Smooth muscle cell (in vitro differentiated cells): Measurements from ENCODE around the gene TAF1C. TPM values are rescaled to one million over a fixed set of nuclear protein-coding genes. Genes with fewer than 3 reads are reported as not detected.

Source experiments
- DNase-seq: peaks from one replicate; lab custom pipeline; 2025; ENCODE audit not compliant: unreplicated experiment; lab: John Stamatoyannopoulos, UW
- H2AFZ ChIP-seq: fragments of 200-600 bp; sonication (generic); 2 replicates; pipeline ENCODE4 v1.6.0; 2016; ENCODE audit warnings: antibody characterized with exemption, low read depth, mild to moderate bottlenecking
- H3F3A ChIP-seq: fragments of 200-600 bp; sonication (generic); 2 replicates; pipeline ENCODE4 v1.6.0; 2017; ENCODE audit warnings: antibody characterized with exemption, low read depth
- H3K27ac ChIP-seq: fragments of 200-600 bp; sonication (generic); 2 replicates; pipeline ENCODE4 v1.5.1; 2016; ENCODE audit warnings: low read depth, mild to moderate bottlenecking
- H3K27me3 ChIP-seq: fragments of 200-600 bp; sonication (generic); 2 replicates; pipeline ENCODE4 v1.6.1; 2016; ENCODE audit warnings: low read depth, mild to moderate bottlenecking
- H3K36me3 ChIP-seq: fragments of 200-600 bp; sonication (generic); 2 replicates; pipeline ENCODE4 v1.5.1; 2016; ENCODE audit warnings: low read depth
- H3K4me1 ChIP-seq: fragments of 200-600 bp; sonication (generic); 2 replicates; pipeline ENCODE4 v1.5.1; 2016; ENCODE audit warnings: low read depth
- H3K4me2 ChIP-seq: fragments of 200-600 bp; sonication (generic); 2 replicates; pipeline ENCODE4 v1.6.0; 2016; ENCODE audit warnings: mild to moderate bottlenecking
- H3K4me3 ChIP-seq: fragments of 200-600 bp; sonication (generic); 2 replicates; pipeline ENCODE4 v1.5.1; 2016; ENCODE audit warnings: mild to moderate bottlenecking
- H3K79me2 ChIP-seq: fragments of 200-600 bp; sonication (generic); 2 replicates; pipeline ENCODE4 v1.6.0; 2016; ENCODE audit warnings: low read depth, mild to moderate bottlenecking
- H3K9ac ChIP-seq: fragments of 200-600 bp; sonication (generic); 2 replicates; pipeline ENCODE4 v1.6.0; 2016; ENCODE audit warnings: low read depth
- H3K9me3 ChIP-seq: fragments of 200-600 bp; sonication (generic); replicated peaks from 2 replicates; pipeline ENCODE4 v1.5.1; 2016; ENCODE audit warnings: low read depth
- H4K20me1 ChIP-seq: fragments of 200-600 bp; sonication (generic); 2 replicates; pipeline ENCODE4 v1.6.0; 2016; ENCODE audit warnings: low read depth
- CTCF ChIP-seq: fragments of 200-600 bp; sonication (generic); IDR thresholded peaks from 2 replicates; pipeline ENCODE4 v1.5.1; 2017; ENCODE audit warnings: borderline replicate concordance, mild to moderate bottlenecking, antibody characterized with exemption; ENCODE audit not compliant: insufficient read depth, poor library complexity, severe bottlenecking
- WGBS: methylation state at CpG from one replicate; pipeline ENCODE4 v1.1.7; 2016; ENCODE audit warnings: low lambda C conversion rate; 5-methylcytosine and 5-hydroxymethylcytosine counted together
- polyA plus RNA-seq: library from polyadenylated mRNA; unstranded; fragments of >200 nt; fragmentation: Nextera tagmentation; extraction: Ambion mirVana; gene quantifications from 2 replicates; pipeline ENCODE4 v1.2.1, GENCODE V29; 2016
- total RNA-seq: library from RNA; depleted of rRNA; stranded (reverse); fragments of >200 nt; gene quantifications from 2 replicates; pipeline ENCODE4 v1.2.3, GENCODE V29; 2014

Gene TAF1C
- total and polyA plus RNA-seq, 2 experiments from 2014 or later = 17.1 to 35.5 TPM

DNA sequence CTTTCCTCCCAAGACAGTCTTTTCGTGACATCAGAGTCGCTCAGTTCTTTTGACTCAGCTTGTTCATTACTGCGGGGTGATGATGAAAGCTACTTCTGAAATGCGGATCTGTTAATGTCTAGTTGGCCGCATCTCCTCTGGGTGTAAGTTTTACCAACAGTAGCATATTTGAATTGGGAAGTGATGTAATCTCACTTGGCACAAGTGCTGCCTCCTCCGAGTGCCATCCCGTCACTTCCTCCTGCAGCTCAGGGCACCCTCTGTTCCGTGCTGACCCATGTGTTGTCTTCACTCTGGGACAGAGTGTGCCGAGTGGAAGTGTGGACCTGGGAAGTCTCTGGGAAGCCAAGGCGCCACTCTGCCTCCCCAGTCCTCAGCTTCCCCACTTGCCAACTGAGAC, 13.0 kb upstream of the TAF1C start:
- 92% methylated on average over 10 of the region's 10 CpGs for WGBS
- TF ChIP-seq CTCF = no peak
- no peak for DNase-seq
- Histone ChIP-seq H2AFZ (no peak overlapping the region), H3K4me2 (no peak overlapping the region), H3K4me3 (no peak overlapping the region), H3K27ac (no peak overlapping the region), H3K36me3 (no peaks in the 10 kb centered on the region), H3K4me1 (no peaks in the 10 kb centered on the region), H3K79me2 (no peaks in the 10 kb centered on the region), H3K9ac (no peak overlapping the region), H3K27me3 (no peaks in the 10 kb centered on the region), H3K9me3 (no peaks in the 10 kb centered on the region), H3F3A (no peaks in the 10 kb centered on the region), H4K20me1 (no peaks in the 10 kb centered on the region)

DNA sequence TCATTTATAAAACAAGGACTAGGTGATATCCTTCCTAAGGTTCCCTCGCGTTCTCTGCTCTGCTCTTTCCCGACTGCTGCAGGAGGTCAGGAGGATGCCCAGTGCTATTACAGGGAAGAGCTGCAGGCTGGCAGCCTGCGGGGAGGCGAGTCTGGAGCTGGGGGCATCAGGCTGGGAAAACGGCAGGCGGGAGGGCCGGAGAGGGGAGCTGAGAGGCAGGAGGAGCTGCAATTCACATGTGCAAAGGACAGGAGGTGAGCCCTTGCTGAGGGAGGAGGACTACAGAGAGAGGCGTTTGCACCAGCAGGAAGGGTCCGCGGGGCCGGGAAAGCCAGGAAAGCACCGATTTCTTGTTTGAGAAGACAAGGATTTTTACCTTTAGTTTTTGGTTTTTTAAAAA, 12.2 kb upstream of the TAF1C start:
- Histone ChIP-seq H4K20me1 (no peaks in the 10 kb centered on the region), H2AFZ (no peak overlapping the region), H3K4me1 (no peaks in the 10 kb centered on the region), H3K36me3 (no peaks in the 10 kb centered on the region), H3K9me3 (no peaks in the 10 kb centered on the region), H3F3A (no peaks in the 10 kb centered on the region), H3K27me3 (no peaks in the 10 kb centered on the region), H3K4me3 (no peak overlapping the region), H3K9ac (no peak overlapping the region), H3K27ac (no peak overlapping the region), H3K79me2 (no peaks in the 10 kb centered on the region), H3K4me2 (no peak overlapping the region)
- WGBS = 81% methylated on average over 13 of the region's 13 CpGs
- DNase-seq = no peak
- no peak for TF ChIP-seq CTCF

DNA sequence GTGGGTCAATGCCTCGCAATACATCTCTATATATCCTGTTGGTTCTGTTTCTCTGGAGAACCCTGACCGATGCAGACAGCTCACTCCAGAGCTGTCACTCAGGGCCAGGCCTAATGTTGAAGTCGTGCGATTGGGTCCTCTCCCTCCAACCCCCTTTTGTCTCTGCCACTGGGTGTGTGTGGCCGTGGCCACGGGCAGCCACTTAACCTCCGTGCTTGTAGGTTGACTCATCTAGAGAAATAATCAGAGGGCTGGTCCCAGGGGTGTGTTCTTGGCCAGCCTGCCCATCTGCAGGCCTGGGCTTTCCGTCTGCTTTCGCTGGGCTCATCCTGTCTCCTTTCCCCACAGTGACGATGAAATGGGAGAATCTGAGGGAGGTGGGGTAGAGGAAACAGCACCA, 11.5 kb upstream of the TAF1C start:
- H4K20me1 ChIP-seq = no peaks in the 10 kb centered on the region
- TF ChIP-seq CTCF = no peak
- H3K4me3 ChIP-seq = no peak overlapping the region
- no peaks in the 10 kb centered on the region for H3K79me2 ChIP-seq
- H2AFZ ChIP-seq = no peak overlapping the region
- no peak overlapping the region for H3K9ac ChIP-seq
- no peaks in the 10 kb centered on the region for H3K4me1 ChIP-seq
- no peaks in the 10 kb centered on the region for H3K9me3 ChIP-seq
- 61% methylated on average over 10 of the region's 10 CpGs for WGBS
- H3K27me3 ChIP-seq = no peaks in the 10 kb centered on the region
- no peaks in the 10 kb centered on the region for H3K36me3 ChIP-seq
- no peak overlapping the region for H3K27ac ChIP-seq
- DNase-seq = no peak
- H3K4me2 ChIP-seq = no peak overlapping the region
- H3F3A ChIP-seq = no peaks in the 10 kb centered on the region

- no peaks in the 10 kb centered on the region for H3K4me1 ChIP-seq
- H2AFZ ChIP-seq = no peak overlapping the region
These were observed 10.7 kb upstream of the TAF1C start for GRCh38 chr16:84197466-84198128.

More at GRCh38 chr16:84197466-84198128, 10.7 kb upstream of the TAF1C start:
- Histone ChIP-seq H3F3A (no peaks in the 10 kb centered on the region), H3K4me3 (no peak overlapping the region), H3K79me2 (no peaks in the 10 kb centered on the region), H4K20me1 (no peaks in the 10 kb centered on the region), H3K4me2 (no peak overlapping the region), H3K9me3 (no peaks in the 10 kb centered on the region), H3K27ac (no peak overlapping the region), H3K27me3 (no peaks in the 10 kb centered on the region), H3K36me3 (no peaks in the 10 kb centered on the region), H3K9ac (no peak overlapping the region)
- 94% methylated on average over 14 of the region's 14 CpGs for WGBS
- no peak for DNase-seq
- no peak for TF ChIP-seq CTCF
